GM04504 (cell line): ENCODE results near the gene GPR26.

Experiments
- DNase-seq: peaks from one replicate; pipeline ENCODE4 v3.0.0-alpha.2; 2012; ENCODE audit warnings: low read depth

The GPR26 gene, protein sequence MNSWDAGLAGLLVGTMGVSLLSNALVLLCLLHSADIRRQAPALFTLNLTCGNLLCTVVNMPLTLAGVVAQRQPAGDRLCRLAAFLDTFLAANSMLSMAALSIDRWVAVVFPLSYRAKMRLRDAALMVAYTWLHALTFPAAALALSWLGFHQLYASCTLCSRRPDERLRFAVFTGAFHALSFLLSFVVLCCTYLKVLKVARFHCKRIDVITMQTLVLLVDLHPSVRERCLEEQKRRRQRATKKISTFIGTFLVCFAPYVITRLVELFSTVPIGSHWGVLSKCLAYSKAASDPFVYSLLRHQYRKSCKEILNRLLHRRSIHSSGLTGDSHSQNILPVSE

DNA sequence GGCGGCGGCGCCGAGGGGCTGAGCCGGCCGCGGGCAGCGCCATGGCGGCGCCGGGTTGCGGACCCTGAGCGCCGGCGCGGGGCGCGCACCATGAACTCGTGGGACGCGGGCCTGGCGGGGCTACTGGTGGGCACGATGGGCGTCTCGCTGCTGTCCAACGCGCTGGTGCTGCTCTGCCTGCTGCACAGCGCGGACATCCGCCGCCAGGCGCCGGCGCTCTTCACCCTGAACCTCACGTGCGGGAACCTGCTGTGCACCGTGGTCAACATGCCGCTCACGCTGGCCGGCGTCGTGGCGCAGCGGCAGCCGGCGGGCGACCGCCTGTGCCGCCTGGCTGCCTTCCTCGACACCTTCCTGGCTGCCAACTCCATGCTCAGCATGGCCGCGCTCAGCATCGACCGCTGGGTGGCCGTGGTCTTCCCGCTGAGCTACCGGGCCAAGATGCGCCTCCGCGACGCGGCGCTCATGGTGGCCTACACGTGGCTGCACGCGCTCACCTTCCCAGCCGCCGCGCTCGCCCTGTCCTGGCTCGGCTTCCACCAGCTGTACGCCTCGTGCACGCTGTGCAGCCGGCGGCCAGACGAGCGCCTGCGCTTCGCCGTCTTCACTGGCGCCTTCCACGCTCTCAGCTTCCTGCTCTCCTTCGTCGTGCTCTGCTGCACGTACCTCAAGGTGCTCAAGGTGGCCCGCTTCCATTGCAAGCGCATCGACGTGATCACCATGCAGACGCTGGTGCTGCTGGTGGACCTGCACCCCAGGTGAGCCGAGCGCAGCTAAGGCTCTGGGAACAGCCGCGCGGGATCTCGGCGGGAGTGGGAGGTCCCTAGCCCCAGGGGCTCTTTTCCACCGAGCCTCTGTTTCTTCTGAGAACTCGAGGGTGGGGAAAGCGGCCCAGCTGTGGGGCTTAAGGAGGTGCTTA, at the start of gene GPR26:
GPR26 (plus strand) TSS at position 38 of the 919 bp plus-strand sequence; CDS start at position 91, 53 bp downstream.
- DNase-seq = no peak

DNA sequence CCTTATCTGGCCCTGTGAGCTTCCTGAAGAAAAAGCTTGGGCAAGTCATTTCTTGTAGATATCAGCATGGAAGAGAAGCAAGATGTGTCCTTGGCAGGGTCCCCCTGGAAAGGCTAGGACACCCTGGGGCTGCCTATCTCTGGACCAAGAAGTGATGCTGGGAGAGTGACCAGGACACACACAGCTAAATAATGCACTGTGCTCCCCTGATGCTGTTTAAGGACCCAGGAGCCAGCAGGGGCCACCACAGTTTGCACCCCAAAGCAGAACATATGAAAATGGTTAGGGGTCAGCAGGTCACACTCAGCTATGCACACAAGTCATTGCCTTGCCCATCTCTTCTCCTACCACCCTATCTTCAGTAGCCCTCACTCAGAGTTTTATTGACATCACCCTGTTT, 47.9 kb upstream of the GPR26 start:
- no peak for DNase-seq

DNA sequence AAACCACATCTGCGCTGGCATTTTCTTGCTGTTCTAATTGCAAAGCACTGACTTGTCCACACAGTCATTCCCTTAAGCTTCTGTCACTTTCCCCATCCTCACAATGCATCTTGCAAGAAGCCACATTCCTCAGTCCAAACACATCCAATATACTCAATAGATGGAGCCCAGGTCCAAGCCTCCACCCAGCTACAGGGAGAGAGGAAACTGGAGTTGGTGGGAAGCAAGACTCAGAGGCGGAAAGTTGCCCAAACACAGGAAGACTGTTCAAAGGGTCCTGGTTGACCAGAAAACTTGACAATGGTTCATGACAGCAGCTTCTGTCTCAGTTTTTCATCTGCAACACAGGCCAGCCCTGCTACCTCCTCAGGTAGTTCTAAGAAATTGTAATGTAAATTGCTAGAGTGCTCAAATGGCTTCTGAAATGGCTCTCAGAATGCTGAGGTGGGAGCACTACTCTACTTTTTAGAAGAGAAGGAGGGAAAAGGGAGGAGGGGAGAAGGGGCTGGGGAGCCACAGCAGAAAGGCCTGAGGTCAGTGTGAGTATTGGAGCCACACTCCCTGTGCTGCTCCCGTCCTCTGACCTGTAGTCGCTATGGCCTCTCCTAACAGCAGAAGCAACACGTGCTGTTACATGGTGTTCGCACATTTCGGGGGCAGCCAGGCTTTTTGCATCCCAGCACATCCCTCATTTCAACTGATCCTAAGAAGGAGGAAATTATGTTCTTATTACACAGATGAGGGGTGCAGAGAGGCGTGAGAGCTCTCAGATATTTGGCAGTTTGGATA, 46.9 kb upstream of the GPR26 start:
- no peak for DNase-seq

DNA sequence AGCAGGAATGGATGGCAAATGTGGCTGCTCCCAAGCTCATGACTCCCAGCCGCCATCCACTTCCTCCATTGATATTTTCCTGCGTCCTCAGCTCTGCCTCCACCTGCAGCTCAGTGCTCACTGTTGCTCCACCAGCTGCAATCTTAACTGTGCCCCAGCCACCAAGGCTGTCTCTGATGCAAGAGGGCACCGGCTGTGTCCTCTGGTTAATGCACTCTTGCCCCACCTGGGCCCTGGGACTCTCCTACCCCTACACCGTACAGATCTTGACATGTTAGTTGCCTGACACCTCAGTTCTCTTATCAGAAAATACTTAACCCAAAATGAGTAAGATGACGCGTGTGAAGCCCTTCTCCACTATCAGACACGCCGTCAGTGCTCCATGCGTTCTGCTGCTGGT, 45.5 kb upstream of the GPR26 start:
- DNase-seq = no peak

DNA sequence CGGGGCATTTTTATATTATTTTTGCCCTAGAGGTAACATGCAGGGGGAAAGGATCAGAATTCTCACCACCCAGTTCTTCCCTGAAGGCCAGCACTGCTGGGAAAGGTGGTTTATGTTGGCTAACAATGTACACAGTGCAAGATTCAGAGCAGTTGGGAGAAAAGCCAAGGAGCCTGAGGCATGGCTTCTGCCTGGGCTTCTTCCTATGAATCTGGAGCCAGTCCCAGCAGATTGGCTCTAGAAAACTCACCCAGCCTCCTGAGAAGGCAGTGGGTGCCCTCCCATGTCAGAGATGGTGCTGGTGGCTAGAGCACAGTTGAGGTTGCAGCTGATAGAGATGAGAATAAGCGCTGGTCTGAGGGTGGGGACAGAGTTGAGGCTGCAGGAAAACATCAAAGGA, 44.7 kb upstream of the GPR26 start:
- no peak for DNase-seq

DNA sequence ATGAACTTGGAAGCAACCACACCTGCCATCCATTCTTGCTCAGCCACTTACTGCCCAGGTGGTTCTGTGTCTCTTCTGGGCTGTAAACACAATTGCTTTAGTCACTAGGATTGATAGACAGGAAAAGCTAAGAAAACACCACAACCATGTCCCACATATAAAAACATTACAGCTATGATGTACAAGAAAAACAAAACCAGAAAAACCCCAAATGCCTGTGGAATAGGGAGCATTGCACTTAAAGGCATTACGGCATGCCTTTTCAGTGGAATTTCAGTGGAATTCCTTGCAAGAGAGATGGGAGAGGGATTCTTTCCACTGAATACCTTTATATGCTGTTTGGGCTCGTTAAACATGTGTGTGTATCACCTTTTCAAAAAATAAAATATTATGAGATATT, 44.2 kb upstream of the GPR26 start:
- no peak for DNase-seq

DNA sequence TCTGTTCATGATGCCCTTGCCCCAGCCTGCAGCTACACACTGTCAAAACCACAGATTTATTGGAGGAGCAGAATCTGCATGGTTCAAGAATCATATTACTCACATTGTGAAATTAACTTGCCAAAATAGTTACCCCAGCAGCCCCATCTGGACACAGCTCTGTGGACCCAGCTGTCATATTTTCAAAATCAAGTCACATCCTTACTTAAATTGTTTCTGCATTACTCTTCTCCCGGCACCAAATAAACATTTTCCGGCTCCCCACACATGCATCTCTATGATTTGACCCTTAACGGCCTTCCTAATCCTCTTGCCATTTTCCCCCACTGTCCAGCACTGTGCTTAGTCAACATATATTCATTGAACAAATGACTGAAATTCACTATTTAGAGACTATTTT, 43.8 kb upstream of the GPR26 start:
- DNase-seq = peak; percentile 75

DNA sequence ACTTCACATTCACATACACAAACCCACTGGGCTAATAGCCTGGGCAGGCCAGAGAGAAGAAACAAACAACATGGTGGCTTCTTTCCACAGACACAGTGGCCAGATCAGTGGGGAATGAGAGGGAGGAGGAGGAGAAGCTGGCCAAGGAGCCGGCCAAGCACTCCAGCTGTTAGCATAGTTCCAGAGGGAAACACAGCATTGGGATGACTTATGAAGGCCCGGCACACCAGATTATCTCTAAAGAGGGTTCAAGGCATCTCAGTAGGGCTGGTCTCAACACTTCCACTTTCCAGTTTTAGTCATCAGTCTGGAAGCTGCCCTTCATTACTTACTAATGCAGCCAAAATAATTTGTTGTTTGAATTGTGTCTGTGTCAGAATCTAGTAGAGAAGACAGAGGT, 42.1 kb upstream of the GPR26 start:
- DNase-seq = no peak

DNA sequence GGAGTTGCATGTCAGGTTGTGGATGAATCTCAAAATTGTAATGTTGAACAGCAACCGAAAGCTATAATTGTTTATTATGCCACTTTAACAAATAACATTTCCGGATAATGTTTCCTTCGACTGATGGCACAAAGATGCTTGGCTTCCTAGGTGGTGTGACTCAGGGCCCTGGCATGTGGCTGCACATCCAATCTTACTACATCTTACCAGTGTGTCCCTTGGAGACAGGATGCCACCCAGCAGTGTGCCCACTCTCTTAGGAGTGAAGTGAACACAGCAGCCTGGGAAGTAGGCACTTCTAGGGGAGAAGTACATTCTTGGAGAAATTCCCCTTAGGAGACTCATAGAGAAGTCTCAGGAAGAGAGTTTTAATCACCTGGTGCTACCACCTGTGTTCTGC, 33.0 kb upstream of the GPR26 start:
- DNase-seq = no peak

DNA sequence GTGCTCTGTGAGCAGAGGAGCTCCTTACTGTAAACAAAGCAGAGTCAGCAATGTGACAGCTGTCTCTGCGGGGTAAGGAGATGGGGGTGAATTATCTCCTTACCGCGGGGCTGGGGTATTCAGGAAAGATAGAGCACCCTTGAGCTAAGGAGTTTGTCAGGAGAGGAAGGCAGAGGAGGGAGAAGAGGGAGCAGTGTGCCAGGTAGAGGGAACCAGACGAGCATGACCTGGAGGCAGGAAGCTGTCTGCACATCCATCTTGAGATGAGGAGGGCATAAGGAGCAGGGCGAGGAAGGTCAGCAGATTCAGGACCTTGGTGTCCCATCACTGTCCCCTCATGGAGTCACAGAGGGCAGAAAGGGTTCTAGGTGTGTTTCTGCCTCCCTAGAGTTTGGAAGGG, 32.5 kb upstream of the GPR26 start:
- no peak for DNase-seq

DNA sequence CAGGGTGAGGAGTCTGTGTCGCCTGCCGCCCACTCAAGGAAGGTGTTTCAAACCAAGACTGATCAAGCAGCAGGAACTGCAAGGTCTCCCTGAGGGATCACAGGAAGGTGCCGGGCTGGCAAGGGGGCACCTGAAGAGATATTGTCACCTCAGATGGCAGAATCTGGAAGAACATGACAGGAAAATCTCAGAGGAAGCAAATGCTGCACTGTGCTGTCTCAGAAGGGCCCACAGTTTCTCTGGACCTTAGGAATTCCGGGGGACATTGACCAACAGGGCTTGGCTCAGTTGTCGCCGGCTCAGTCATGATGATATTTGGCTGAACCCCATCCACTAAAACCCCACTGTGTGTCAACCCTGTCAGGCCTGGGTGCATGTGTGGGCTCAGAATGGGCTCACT, 31.9 kb upstream of the GPR26 start:
- DNase-seq = no peak

DNA sequence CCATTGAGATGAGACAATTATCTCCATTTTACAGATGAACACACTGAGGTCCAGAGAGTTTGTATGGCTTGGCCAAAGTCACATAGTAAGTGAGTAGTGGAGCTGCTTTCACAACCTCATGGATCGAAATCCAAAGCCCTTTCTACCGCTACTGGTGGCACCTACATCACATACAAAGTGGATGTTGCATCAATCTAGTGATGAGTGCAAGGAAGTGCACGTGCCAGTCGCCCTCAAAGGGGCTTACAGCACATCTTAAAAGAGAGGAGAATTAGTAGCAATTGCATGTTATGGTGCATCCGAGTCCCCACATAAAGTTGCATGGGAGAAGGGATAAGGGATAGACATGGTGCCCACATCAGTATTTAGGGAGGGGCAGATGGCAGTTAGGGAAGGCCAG, 31.0 kb upstream of the GPR26 start:
- DNase-seq = no peak

DNA sequence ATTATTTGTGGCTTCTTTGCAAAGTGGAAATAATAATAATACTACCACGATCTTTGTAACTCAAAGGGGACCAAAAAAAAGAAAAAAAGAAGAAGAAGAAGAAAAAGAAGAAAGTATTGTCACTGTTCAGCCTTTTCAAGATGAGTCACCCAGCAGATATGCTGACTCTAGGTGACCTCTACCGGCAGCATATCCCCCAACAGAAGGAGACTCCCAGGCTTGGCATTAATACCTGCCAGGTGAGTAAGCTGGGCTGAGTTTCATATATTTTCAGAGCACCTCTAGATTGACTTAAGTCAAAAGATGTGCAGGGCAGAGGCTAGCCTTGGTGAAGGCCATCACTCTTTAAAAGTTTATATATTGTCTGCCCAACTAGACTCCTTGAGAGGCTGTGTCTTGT, 30.4 kb upstream of the GPR26 start:
- no peak for DNase-seq

DNA sequence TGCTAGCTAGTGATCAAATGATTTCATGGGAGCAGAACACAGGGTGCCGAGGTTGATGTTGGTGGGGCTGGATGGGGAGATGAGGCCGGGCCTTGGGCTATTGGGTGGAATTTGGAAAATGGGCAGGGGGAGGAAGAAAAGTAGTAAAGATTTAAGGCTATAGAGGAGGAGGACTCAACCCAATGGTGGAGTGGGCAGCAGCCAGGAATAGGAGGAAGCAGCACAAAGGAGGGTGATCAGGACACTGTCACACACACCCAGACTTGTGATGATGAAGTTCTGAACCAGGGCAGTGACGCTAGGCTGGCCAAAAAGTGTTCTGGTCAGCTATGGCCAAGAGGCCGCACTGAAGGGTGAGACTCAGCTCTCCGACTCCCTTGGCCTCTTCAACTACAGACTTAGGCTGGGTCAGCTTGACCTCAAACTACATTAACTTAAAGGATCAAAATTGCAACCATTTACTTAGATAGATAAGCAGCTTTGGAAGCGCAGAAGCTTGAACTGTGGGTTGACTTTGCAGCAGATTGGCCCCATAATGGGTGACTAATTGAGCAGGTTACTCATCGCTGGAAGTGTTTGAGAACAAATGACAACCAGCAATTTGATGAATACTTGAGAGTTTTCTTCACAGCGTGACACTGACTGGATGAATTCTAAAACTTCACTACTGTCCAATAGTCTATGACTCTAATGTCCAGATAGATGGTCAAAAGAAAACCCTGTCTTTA, 29.4 kb upstream of the GPR26 start:
- DNase-seq = no peak

DNA sequence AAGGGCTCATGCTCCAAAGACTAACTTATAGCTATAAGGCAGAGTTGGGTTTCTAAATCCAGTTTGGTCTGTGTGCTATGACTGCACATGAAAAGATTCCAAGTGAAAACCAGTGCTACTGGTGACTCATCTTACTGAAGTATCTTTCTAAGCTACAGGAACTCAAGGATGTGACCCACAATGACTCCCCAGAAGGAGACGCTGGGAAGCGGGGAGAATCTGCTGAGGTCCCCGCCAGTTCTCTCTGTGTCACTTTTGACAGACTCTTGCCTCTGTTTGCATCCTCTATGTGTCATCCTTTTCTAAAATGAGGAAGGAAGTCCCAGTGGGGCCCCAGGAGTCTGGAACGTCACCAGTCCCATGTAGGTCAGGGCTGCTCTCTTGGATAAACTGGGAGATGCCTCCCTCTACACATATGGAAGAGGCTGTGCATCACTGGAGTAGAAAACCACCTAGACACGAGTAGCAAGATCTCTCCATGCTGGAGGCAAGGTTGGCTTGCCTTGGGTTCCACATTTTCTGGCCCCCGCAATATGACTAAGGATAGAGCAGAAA, 28.8 kb upstream of the GPR26 start:
- peak; percentile 59 for DNase-seq

DNA sequence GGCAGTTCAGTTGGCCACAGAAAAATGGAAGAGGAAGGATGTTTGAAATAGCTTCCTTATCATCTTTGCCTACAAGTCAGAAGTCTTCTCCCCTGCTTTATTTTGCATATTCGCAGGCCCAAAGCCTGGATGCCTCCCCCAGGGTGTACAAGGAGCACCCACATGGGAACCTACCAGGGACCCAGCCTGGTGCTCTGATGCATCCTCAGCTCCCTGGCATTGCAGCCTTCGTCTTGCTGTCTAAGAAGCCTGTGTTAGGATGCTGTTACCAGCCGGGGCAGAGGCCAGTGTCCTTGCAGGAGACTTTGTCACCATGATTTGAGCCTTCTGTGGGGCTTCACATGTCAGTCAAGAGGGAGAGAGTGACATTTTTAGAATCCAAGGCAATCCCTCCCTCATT, 27.0 kb upstream of the GPR26 start:
- no peak for DNase-seq

DNA sequence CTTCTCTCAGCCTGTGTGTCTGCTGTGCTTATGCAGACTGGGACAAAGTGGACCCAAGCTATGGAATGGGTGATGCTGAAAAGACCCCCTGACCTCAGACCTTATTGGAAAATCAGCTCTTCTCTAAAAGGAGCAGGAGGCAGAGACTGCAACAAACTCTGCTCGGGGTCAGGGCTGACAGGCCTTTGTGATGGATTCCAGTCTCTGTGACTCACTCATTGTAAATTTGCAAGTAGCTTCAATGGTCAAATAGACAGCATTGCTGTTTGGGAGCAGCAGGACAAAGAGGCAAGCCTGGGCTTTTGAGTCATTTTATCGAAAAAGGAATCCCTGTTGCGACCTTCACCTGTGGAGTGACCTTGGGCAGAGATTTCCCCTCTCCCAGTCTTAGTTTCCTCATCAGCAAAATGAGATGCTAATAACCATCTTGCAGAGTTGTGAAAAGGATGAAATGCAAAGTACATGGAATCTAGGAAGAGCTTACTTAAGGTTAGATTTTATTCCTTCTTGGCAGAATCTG, 26.1 kb upstream of the GPR26 start:
- DNase-seq = no peak

DNA sequence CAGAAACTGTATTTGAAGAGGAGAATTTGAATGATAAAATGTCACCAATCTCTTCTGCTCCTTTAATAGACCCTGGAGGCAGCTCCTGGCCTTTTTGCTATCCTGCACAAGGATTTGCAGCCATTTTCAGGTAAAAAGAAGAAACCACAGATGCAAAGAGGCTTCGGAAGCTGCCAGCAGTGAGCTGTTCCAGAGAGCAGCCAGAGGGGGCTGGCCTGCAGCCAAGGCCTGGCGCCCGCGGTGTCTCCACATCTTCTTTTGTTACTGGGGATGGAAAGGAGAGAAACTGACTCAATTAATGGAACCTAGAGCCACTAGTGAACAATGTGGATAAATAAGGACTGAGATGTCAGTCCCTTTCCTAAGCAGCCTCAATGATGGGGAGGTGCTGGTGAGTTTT, 23.9 kb upstream of the GPR26 start:
- DNase-seq = no peak

DNA sequence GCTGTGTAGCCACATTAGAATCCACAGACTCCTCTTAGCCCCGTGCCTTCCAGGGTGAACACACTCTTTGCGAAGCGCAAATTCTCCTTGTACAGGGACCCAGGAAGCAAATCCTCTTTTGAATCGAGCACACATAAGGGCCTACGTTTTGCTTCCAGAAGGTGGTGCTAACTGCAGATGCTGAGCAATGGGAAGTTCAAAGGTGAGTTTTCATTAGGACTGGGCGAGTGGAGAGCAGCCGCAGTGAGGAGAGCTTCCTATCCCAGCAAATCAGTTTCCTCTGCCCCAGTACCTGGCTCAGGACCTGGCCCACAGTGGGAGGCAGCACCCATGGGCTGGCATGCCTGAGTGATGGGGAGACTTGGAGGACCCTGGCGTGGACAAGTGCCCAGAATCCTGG, 23.5 kb upstream of the GPR26 start:
- no peak for DNase-seq

DNA sequence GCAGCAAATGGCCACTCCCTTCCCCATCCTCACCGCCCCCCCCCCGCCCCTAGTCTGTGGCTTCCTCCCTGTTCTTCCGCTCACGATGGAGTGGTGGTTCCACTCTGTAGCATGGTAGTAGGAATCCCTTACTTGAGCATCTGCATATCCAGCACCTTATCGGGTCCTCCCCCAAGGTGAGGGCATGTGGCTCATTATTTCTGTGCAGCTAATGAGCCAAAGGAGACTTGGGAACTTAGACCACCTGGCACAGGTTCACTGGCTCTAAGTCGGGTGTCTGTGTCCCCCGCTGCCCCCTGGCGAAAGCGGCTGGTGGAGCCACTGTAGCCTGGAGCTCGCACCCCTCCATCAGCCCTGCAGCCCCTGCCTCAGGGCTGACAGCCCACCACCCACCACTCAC, 22.8 kb upstream of the GPR26 start:
- no peak for DNase-seq

DNA sequence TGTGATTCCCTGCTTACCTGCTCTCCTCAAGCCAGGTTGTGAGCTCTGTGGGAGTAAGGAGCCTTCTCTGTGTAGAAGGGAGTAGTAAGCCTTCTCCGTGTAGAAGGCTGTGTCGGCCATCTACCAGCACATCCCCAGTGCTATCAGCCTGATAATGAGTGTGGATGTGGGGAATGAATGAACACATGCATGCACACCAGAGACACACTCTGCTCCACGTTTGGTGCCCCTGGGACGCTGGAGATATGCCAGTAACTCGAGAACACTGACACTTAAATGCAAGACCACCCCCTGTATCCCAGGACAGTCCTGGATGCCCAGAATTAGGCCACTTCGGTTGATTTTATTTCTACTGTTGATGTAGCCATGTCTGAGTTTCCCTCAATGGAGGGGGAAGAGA, 21.1 kb upstream of the GPR26 start:
- DNase-seq = no peak
